H1 (cell line): Measurements from ENCODE around the gene DIO3. TPM values are rescaled to one million over a fixed set of nuclear protein-coding genes. Genes with fewer than 3 reads are reported as not detected.

Experiments used
- CTCF ChIA-PET: fragments of 300-600 bp; sonication (Branson Sonifier 250); formaldehyde crosslinking; loops from one replicate; lab custom pipeline; 2021; ENCODE audit not compliant: partially characterized antibody; lab: Charles Lee
- POLR2A ChIA-PET: fragments of 300-600 bp; sonication (Branson Sonifier 250); formaldehyde crosslinking; loops from one replicate; lab custom pipeline; 2021; ENCODE audit warnings: inconsistent platforms; ENCODE audit not compliant: partially characterized antibody; lab: Charles Lee
- DNase-seq, 2 experiments: peaks; one replicate each; pipeline versions ENCODE4 v3.0.0 to v3.0.0-alpha.2; 2010 to 2022; ENCODE audit warnings: low spot score in 2 of 2, low read depth in 1 of 2, mixed read lengths in 1 of 2
- FAIRE-seq: peaks from 2 replicates; lab custom pipeline; 2011; peaks lifted over from hg19 to GRCh38; lab: Jason Lieb, UNC
- H2AFZ ChIP-seq: 2 replicates; pipeline ENCODE4 v1.8.1; 2012; ENCODE audit warnings: low read length, inconsistent platforms
- H2AK5ac ChIP-seq: 2 replicates; pipeline ENCODE4 v1.6.1; 2013; ENCODE audit warnings: low read depth, low read length
- H2BK120ac ChIP-seq: replicated peaks from 2 replicates; pipeline ENCODE3; 2013; ENCODE audit warnings: low read depth, low read length, inconsistent platforms
- H2BK12ac ChIP-seq: 2 replicates; pipeline ENCODE4 v1.6.1; 2013; ENCODE audit warnings: low read depth, low read length
- H2BK15ac ChIP-seq: 2 replicates; pipeline ENCODE4 v1.6.1; 2013; ENCODE audit warnings: low read length
- H2BK20ac ChIP-seq: 2 replicates; pipeline ENCODE4 v1.6.1; 2013; ENCODE audit warnings: low read length
- H2BK5ac ChIP-seq: 2 replicates; pipeline ENCODE4 v1.6.1; 2013; ENCODE audit warnings: low read depth, low read length
- H3K14ac ChIP-seq: 2 replicates; pipeline ENCODE4 v1.6.1; 2013; ENCODE audit warnings: inconsistent platforms; ENCODE audit not compliant: insufficient read length
- H3K18ac ChIP-seq: 2 replicates; pipeline ENCODE4 v1.6.1; 2013; ENCODE audit warnings: low read length; ENCODE audit errors: extremely low read depth
- H3K23ac ChIP-seq: 2 replicates; pipeline ENCODE4 v1.6.1; 2013; ENCODE audit warnings: inconsistent platforms; ENCODE audit not compliant: insufficient read length
- H3K23me2 ChIP-seq: 2 replicates; pipeline ENCODE4 v1.6.1; 2013; ENCODE audit warnings: low read depth, low read length
- H3K27ac ChIP-seq: 2 replicates; pipeline ENCODE4 v1.6.1; 2011; ENCODE audit warnings: low read depth, low read length, inconsistent platforms
- H3K27me3 ChIP-seq, 4 experiments: replicated peaks in 1 of 4; 1 replicate in 1 of 4; 2 replicates in 3 of 4; pipeline versions ENCODE4 v1.6.1 to v1.8.1; 2011 to 2013; ENCODE audit warnings: low read length in 3 of 4, mild to moderate bottlenecking in 3 of 4, inconsistent platforms in 2 of 4, mixed read lengths in 2 of 4, moderate library complexity in 1 of 4; ENCODE audit not compliant: control insufficient read depth in 3 of 4, insufficient read depth in 3 of 4; ENCODE audit errors: extremely low read depth in 1 of 4
- H3K36me3 ChIP-seq, 4 experiments: 2 replicates each; pipeline versions ENCODE4 v1.6.1 to v1.8.1; 2011 to 2013; ENCODE audit warnings: mild to moderate bottlenecking in 4 of 4, low read length in 3 of 4, moderate library complexity in 2 of 4, control low read depth in 1 of 4, inconsistent platforms in 1 of 4; ENCODE audit not compliant: insufficient read depth in 4 of 4, control insufficient read depth in 2 of 4
- H3K4ac ChIP-seq: replicated peaks from 2 replicates; pipeline ENCODE3; 2013; ENCODE audit warnings: low read length, low read depth, mixed read lengths, inconsistent platforms; ENCODE audit not compliant: insufficient read length
- H3K4me1 ChIP-seq, 4 experiments: replicated peaks in 1 of 4; 1 replicate in 1 of 4; 2 replicates in 3 of 4; pipeline versions ENCODE4 v1.6.1 to v1.8.1; 2011 to 2013; ENCODE audit warnings: low read length in 3 of 4, inconsistent platforms in 2 of 4, mixed read lengths in 1 of 4; ENCODE audit not compliant: insufficient read depth in 4 of 4, control insufficient read depth in 3 of 4
- H3K4me2 ChIP-seq, 2 experiments: 2 replicates each; pipeline versions ENCODE4 v1.6.1 to v1.8.1; 2011 to 2013; ENCODE audit warnings: low read depth in 2 of 2, low read length in 2 of 2, control low read depth in 1 of 2, inconsistent platforms in 1 of 2, mild to moderate bottlenecking in 1 of 2; ENCODE audit not compliant: insufficient read depth in 1 of 2
- H3K4me3 ChIP-seq, 4 experiments: fragments of 200-600, 300-600 bp in 1 of 4; sonication (generic), shearing (Covaris generic), sonication (Bioruptor Twin) in 1 of 4; 2 replicates each; pipeline versions ENCODE4 v1.5.1 to v1.8.1; 2011 to 2016; ENCODE audit warnings: low read length in 4 of 4, low read depth in 3 of 4, control low read depth in 2 of 4, inconsistent platforms in 2 of 4, mild to moderate bottlenecking in 2 of 4, mixed read lengths in 1 of 4, moderate library complexity in 1 of 4; ENCODE audit not compliant: insufficient read depth in 2 of 4; ENCODE audit errors: extremely low read depth in 1 of 4
- H3K56ac ChIP-seq: replicated peaks from 2 replicates; pipeline ENCODE3; 2013; ENCODE audit warnings: low read depth, mild to moderate bottlenecking, mixed read lengths, low read length, inconsistent platforms; ENCODE audit not compliant: insufficient read length
- H3K79me1 ChIP-seq: 2 replicates; pipeline ENCODE4 v1.6.1; 2013; ENCODE audit warnings: low read depth, low read length, control low read depth
- H3K79me2 ChIP-seq, 2 experiments: 2 replicates each; pipeline versions ENCODE4 v1.6.1 to v1.8.1; 2012 to 2013; ENCODE audit warnings: low read length in 2 of 2, mild to moderate bottlenecking in 2 of 2, inconsistent platforms in 1 of 2; ENCODE audit not compliant: insufficient read depth in 2 of 2, control insufficient read depth in 1 of 2
- H3K9ac ChIP-seq, 4 experiments: replicated peaks in 1 of 4; 1 replicate in 1 of 4; 2 replicates in 3 of 4; pipeline versions ENCODE4 v1.6.1 to v1.8.1; 2011 to 2013; ENCODE audit warnings: low read depth in 3 of 4, low read length in 3 of 4, control low read depth in 2 of 4, mild to moderate bottlenecking in 2 of 4, moderate library complexity in 2 of 4, inconsistent platforms in 1 of 4; ENCODE audit errors: extremely low read depth in 1 of 4
- H3K9me3 ChIP-seq, 2 experiments: 2 replicates each; pipeline versions ENCODE4 v1.6.1 to v1.8.1; 2012 to 2013; ENCODE audit warnings: mild to moderate bottlenecking in 2 of 2, moderate library complexity in 2 of 2, control low read depth in 1 of 2, inconsistent platforms in 1 of 2, low read depth in 1 of 2, low read length in 1 of 2, mixed read lengths in 1 of 2; ENCODE audit not compliant: insufficient read depth in 2 of 2
- H4K20me1 ChIP-seq, 2 experiments: replicated peaks in 1 of 2; 2 replicates each; pipeline versions ENCODE3 to v1.8.1; 2011 to 2013; ENCODE audit warnings: inconsistent platforms in 2 of 2, low read length in 2 of 2, mild to moderate bottlenecking in 1 of 2; ENCODE audit not compliant: insufficient read depth in 2 of 2, control insufficient read depth in 1 of 2
- H4K5ac ChIP-seq: 2 replicates; pipeline ENCODE4 v1.6.1; 2013; ENCODE audit warnings: low read length, low read depth, mixed read lengths, inconsistent platforms; ENCODE audit not compliant: insufficient read length
- H4K8ac ChIP-seq: 2 replicates; pipeline ENCODE4 v1.8.0; 2013; ENCODE audit warnings: mild to moderate bottlenecking, moderate library complexity, low read length, inconsistent platforms; ENCODE audit not compliant: insufficient read depth; ENCODE audit errors: extremely low read depth
- H4K91ac ChIP-seq: replicated peaks from 2 replicates; pipeline ENCODE3; 2013; ENCODE audit warnings: low read length, mixed read lengths, inconsistent platforms; ENCODE audit not compliant: insufficient read length
- ASH2L ChIP-seq: fragments of 200-600, 300-600 bp; sonication (generic); IDR thresholded peaks from one replicate; pipeline ENCODE4 v1.7.1; 2017; ENCODE audit warnings: low read length
- ATF2 ChIP-seq: IDR thresholded peaks from 2 replicates; pipeline ENCODE4 v1.6.1; 2012; ENCODE audit warnings: low read length, inconsistent platforms
- BACH1 ChIP-seq: IDR thresholded peaks from 2 replicates; pipeline ENCODE4 v1.6.1; 2012; ENCODE audit warnings: low read length, improper control_type of control experiment
- BCL11A ChIP-seq, 2 experiments: IDR thresholded peaks; one replicate each; pipeline ENCODE4 v1.6.1; 2011; ENCODE audit warnings: low read depth in 2 of 2, low read length in 2 of 2, mild to moderate bottlenecking in 2 of 2
- CHD2 ChIP-seq: IDR thresholded peaks from 2 replicates; pipeline ENCODE4 v1.6.1; 2012; ENCODE audit warnings: low read length, improper control_type of control experiment
- EGR1 ChIP-seq: IDR thresholded peaks from 2 replicates; pipeline ENCODE4 v1.6.1; 2011; ENCODE audit warnings: low read depth, low read length, borderline replicate concordance
- GABPA ChIP-seq: IDR thresholded peaks from 2 replicates; pipeline ENCODE4 v1.6.1; 2011; ENCODE audit warnings: mild to moderate bottlenecking, low read length, moderate library complexity, borderline replicate concordance; ENCODE audit not compliant: insufficient read depth
- HDAC6 ChIP-seq: IDR thresholded peaks from one replicate; pipeline ENCODE4 v1.7.1; 2012; ENCODE audit warnings: low read depth, mild to moderate bottlenecking, inconsistent platforms, low read length, moderate library complexity
- PHF8 ChIP-seq: fragments of 200-600 bp; sonication (generic); conservative IDR thresholded peaks from 2 replicates; pipeline ENCODE4 v1.7.1; 2012; ENCODE audit warnings: low read depth, mild to moderate bottlenecking, inconsistent platforms, low read length, moderate library complexity
- SP2 ChIP-seq: IDR thresholded peaks from 2 replicates; pipeline ENCODE4 v1.6.1; 2012; ENCODE audit warnings: mild to moderate bottlenecking, low read length, inconsistent platforms
- SP4 ChIP-seq: IDR thresholded peaks from 2 replicates; pipeline ENCODE4 v1.6.1; 2012; ENCODE audit warnings: low read length, inconsistent platforms
- WGBS, 2 experiments: shearing (Covaris generic) in 1 of 2; methylation state at CpG; one replicate each; pipeline versions ENCODE4 v1.1.6 to v1.1.7; 2013 to 2015; ENCODE audit warnings: low lambda C conversion rate in 2 of 2, mixed read lengths in 2 of 2, inconsistent platforms in 1 of 2, low coverage in 1 of 2, missing lambda C conversion rate in 1 of 2; ENCODE audit not compliant: insufficient replicate concordance in 2 of 2, insufficient coverage in 1 of 2, insufficient read length in 1 of 2; ENCODE audit errors: extremely low coverage in 1 of 2, missing lambda C conversion rate in 1 of 2; 5-methylcytosine and 5-hydroxymethylcytosine counted together
- polyA plus RNA-seq, 7 experiments: library from polyadenylated mRNA; depleted of rRNA in 3 of 7; stranded (reverse) in 5 of 7; unstranded in 2 of 7; fragments of >200 nt in 5 of 7; fragments of 200-250 nt in 2 of 7; gene quantifications; 1 replicate in 5 of 7; 2 replicates in 1 of 7; 4 replicates in 1 of 7; pipeline versions ENCODE4 v1.2.1 to v1.2.3, GENCODE V29; 2011 to 2013; ENCODE audit warnings: missing spikeins in 2 of 7, mixed read lengths in 2 of 7
- total RNA-seq: library from RNA; stranded (reverse); fragmentation: NEBNext Ultra II Directional; extraction: Animal tissue kit (Norgen Biotek cat#: 25700); gene quantifications from 2 replicates; pipeline ENCODE4 v1.2.1, GENCODE V29; 2021

Gene DIO3
- total and polyA plus RNA-seq, 2 of the 8 experiments (the other 6 are each of a cell fraction or from before 2014, with no cell fraction given): 0.17 to 0.19 TPM

GRCh38 chr14:101525640-101526527 is 35.4 kb upstream of the DIO3 start:
- Histone ChIP-seq H3K27ac (no peak overlapping the region), H4K5ac (no peak overlapping the region), H2BK15ac (no peak overlapping the region), H3K4me2 (no peak overlapping the region), H2BK20ac (no peak overlapping the region), H3K14ac (no peak overlapping the region), H3K4me3 (no peak overlapping the region), H3K36me3 (no peaks in the 10 kb centered on the region), H3K23ac (no peak overlapping the region), H4K91ac (no peak overlapping the region), H3K4ac (no peak overlapping the region), H3K9ac (no peak overlapping the region), H3K27me3 (no peaks in the 10 kb centered on the region), H3K23me2 (peaks cover 2% of the 10 kb centered on the region; the same call in 1 of the 2 replicates), H3K79me2 (no peaks in the 10 kb centered on the region), H3K18ac (no peak overlapping the region), H3K79me1 (no peaks in the 10 kb centered on the region; the same call in 1 of the 2 replicates), H3K9me3 (no peaks in the 10 kb centered on the region), H4K20me1 (no peaks in the 10 kb centered on the region), H3K56ac (no peak overlapping the region), H4K8ac (no peak overlapping the region; the same call in 1 of the 2 replicates), H2AK5ac (no peak overlapping the region), H2AFZ (no peak overlapping the region), H2BK12ac (no peak overlapping the region), H2BK5ac (no peak overlapping the region), H3K4me1 (peaks cover 0 to 9% (median 0%) of the 10 kb centered on the region in 4 experiments; a peak in 1 of 7 replicates), H2BK120ac (no peak overlapping the region)
- POLR2A ChIA-PET: interaction anchor here (0.6 kb wide), 1 partner anchor 70 kb away, joined by 5 read pairs; no protein-coding TSS in a partner anchor
- DNase-seq (no peak), FAIRE-seq (no peak)
- CTCF ChIA-PET: interaction anchor here (0.8 to 1.3 kb wide), 3 partner anchors 8 to 31 kb away, joined by 3 to 4 read pairs (median 3); no protein-coding TSS in a partner anchor
- 89% methylated on average over 31 of the region's 41 CpGs; no CpG with 5 or more reads in 1 of the 2 experiments for WGBS, 2 experiments
- TF ChIP-seq ATF2 (no peak), BCL11A (IDR thresholded peaks at IDR 0.05; ENCODE audit: low read depth in 2 of 2, low read length in 2 of 2) (no peak), BACH1 (no peak), SP2 (no peak), GABPA (no peak), ASH2L (no peak), SP4 (no peak), PHF8 (no peak), HDAC6 (no peak), EGR1 (no peak), CHD2 (no peak)
